ENCODE data around the gene COQ4. TPM values are rescaled to one million over a fixed set of nuclear protein-coding genes. Genes with fewer than 3 reads are reported as not detected.

The COQ4 gene
- polyA plus RNA-seq (2013), result 37.6 TPM

GRCh38 chr9:128322404-128323211, at the start of gene COQ4, which contains the start of gene TRUB2:
TSS of gene COQ4 (plus strand) at chr9:128322839. CDS start at chr9:128322859, 20 bp downstream.
TSS of gene TRUB2 (minus strand) at chr9:128322447. CDS start at chr9:128322408, 39 bp downstream.
- peak within 1 kb of the TSS; percentile 88 to 94 for H3K27ac ChIP-seq (ENCODE audit: insufficient read depth in 1 of 2, low read depth in 1 of 2, low read length in 2 of 2, poor library complexity in 1 of 2, severe bottlenecking in 2 of 2)
- ChIA-PET POLR2A (no interaction called here), CTCF (interaction anchor here (1.4 kb wide), 1 partner anchor 9 kb away, joined by 3 read pairs; no protein-coding TSS in a partner anchor)
- H3K4me3 ChIP-seq (ENCODE audit: control insufficient read depth in 1 of 7, extremely low read depth in 1 of 7, insufficient read depth in 4 of 7, low read depth in 2 of 7, low read length in 6 of 7), result peak within 1 kb of the TSS; percentile 82 to 99 (median 90)
- H3K27me3 ChIP-seq (replicated peaks in 2 of 5; ENCODE audit: control insufficient read depth in 4 of 5, insufficient read depth in 5 of 5, low read length in 4 of 5), result no peaks in the 10 kb centered on the region
- DNase-seq, result peak; percentile 94 to 98 (median 98)
- no peaks in the 10 kb centered on the region for H3K9me3 ChIP-seq (ENCODE audit: control extremely low read depth in 1 of 5, control insufficient read depth in 4 of 5, insufficient read depth in 2 of 5, low read depth in 1 of 5, low read length in 4 of 5)
- peaks cover 13 to 22% (median 18%) of the 10 kb centered on the region in 4 experiments for H3K4me1 ChIP-seq (ENCODE audit: control extremely low read depth in 1 of 4, control insufficient read depth in 4 of 4, insufficient read depth in 4 of 4, low read length in 3 of 4)
- under 1% methylated on average over 83 of the region's 83 CpGs for WGBS (ENCODE audit: insufficient coverage)
- peaks cover under 1 to 30% (median 19%) of the 10 kb centered on the region in 4 experiments for H3K36me3 ChIP-seq (ENCODE audit: control insufficient read depth in 4 of 4, insufficient read depth in 4 of 4, low read length in 3 of 4)

GRCh38 chr9:128274245-128274644, 48.4 kb upstream of the COQ4 start:
- POLR2A ChIA-PET, result no interaction called here
- Histone ChIP-seq H3K36me3 (ENCODE audit: control insufficient read depth in 4 of 4, insufficient read depth in 4 of 4, low read length in 3 of 4) (peaks cover 3 to 23% (median 14%) of the 10 kb centered on the region in 4 experiments), H3K4me1 (ENCODE audit: control extremely low read depth in 1 of 4, control insufficient read depth in 4 of 4, insufficient read depth in 4 of 4, low read length in 3 of 4) (peaks cover 7 to 21% (median 17%) of the 10 kb centered on the region in 4 experiments), H3K9me3 (ENCODE audit: control extremely low read depth in 1 of 5, control insufficient read depth in 4 of 5, insufficient read depth in 2 of 5, low read depth in 1 of 5, low read length in 4 of 5) (no peaks in the 10 kb centered on the region), H3K27ac (ENCODE audit: insufficient read depth in 1 of 2, low read depth in 1 of 2, low read length in 2 of 2, poor library complexity in 1 of 2, severe bottlenecking in 2 of 2) (no peak overlapping the region), H3K4me3 (ENCODE audit: control insufficient read depth in 1 of 7, extremely low read depth in 1 of 7, insufficient read depth in 4 of 7, low read depth in 2 of 7, low read length in 6 of 7) (peak overlapping the region in 1 of 7 experiments; percentile 96), H3K27me3 (replicated peaks in 2 of 5; ENCODE audit: control insufficient read depth in 4 of 5, insufficient read depth in 5 of 5, low read length in 4 of 5) (no peaks in the 10 kb centered on the region)
- WGBS (ENCODE audit: insufficient coverage), result 100% methylated on average over 5 of the region's 8 CpGs
- CTCF ChIA-PET, result no interaction called here
- no peak for DNase-seq

- under 1% methylated on average over 39 of the region's 57 CpGs for WGBS (ENCODE audit: insufficient coverage)
- peak; percentile 45 to 53 (median 45) for DNase-seq
- peak within 1 kb of the TSS; percentile 70 to 96 (median 81) for H3K4me3 ChIP-seq (ENCODE audit: control insufficient read depth in 1 of 7, extremely low read depth in 1 of 7, insufficient read depth in 4 of 7, low read depth in 2 of 7, low read length in 6 of 7)
- H3K4me1 ChIP-seq (ENCODE audit: control extremely low read depth in 1 of 4, control insufficient read depth in 4 of 4, insufficient read depth in 4 of 4, low read length in 3 of 4), result peaks cover 7 to 25% (median 17%) of the 10 kb centered on the region in 4 experiments
- H3K27me3 ChIP-seq (replicated peaks in 2 of 5; ENCODE audit: control insufficient read depth in 4 of 5, insufficient read depth in 5 of 5, low read length in 4 of 5), result no peaks in the 10 kb centered on the region
- H3K27ac ChIP-seq (ENCODE audit: insufficient read depth in 1 of 2, low read depth in 1 of 2, low read length in 2 of 2, poor library complexity in 1 of 2, severe bottlenecking in 2 of 2), result peak within 1 kb of the TSS; percentile 83 to 95
- POLR2A ChIA-PET, result interaction anchor here (0.6 to 1.2 kb wide), 4 partner anchors 13 to 729 kb away, joined by 3 to 6 read pairs (median 4); no protein-coding TSS in a partner anchor
- H3K9me3 ChIP-seq (ENCODE audit: control extremely low read depth in 1 of 5, control insufficient read depth in 4 of 5, insufficient read depth in 2 of 5, low read depth in 1 of 5, low read length in 4 of 5), result no peaks in the 10 kb centered on the region
- CTCF ChIA-PET, result no interaction called here
- H3K36me3 ChIP-seq (ENCODE audit: control insufficient read depth in 4 of 4, insufficient read depth in 4 of 4, low read length in 3 of 4), result peaks cover 3 to 22% (median 13%) of the 10 kb centered on the region in 4 experiments
These were observed 47.2 kb upstream of the COQ4 start, which contains the start of gene GOLGA2 for GRCh38 chr9:128275198-128276007. TSS of gene GOLGA2 (minus strand) at chr9:128276007. CDS start at chr9:128275976, 31 bp downstream.

- CTCF ChIA-PET, result no interaction called here
- 0% methylated on average over 32 of the region's 38 CpGs for WGBS (ENCODE audit: insufficient coverage)
- Histone ChIP-seq H3K36me3 (ENCODE audit: control insufficient read depth in 4 of 4, insufficient read depth in 4 of 4, low read length in 3 of 4) (peaks cover 3 to 20% (median 12%) of the 10 kb centered on the region in 4 experiments), H3K27me3 (replicated peaks in 2 of 5; ENCODE audit: control insufficient read depth in 4 of 5, insufficient read depth in 5 of 5, low read length in 4 of 5) (no peaks in the 10 kb centered on the region), H3K4me3 (ENCODE audit: control insufficient read depth in 1 of 7, extremely low read depth in 1 of 7, insufficient read depth in 4 of 7, low read depth in 2 of 7, low read length in 6 of 7) (peak within 1 kb of the TSS; percentile 70 to 96 (median 81)), H3K9me3 (ENCODE audit: control extremely low read depth in 1 of 5, control insufficient read depth in 4 of 5, insufficient read depth in 2 of 5, low read depth in 1 of 5, low read length in 4 of 5) (no peaks in the 10 kb centered on the region), H3K27ac (ENCODE audit: insufficient read depth in 1 of 2, low read depth in 1 of 2, low read length in 2 of 2, poor library complexity in 1 of 2, severe bottlenecking in 2 of 2) (peak within 1 kb of the TSS; percentile 83 to 95), H3K4me1 (ENCODE audit: control extremely low read depth in 1 of 4, control insufficient read depth in 4 of 4, insufficient read depth in 4 of 4, low read length in 3 of 4) (peaks cover 7 to 25% (median 17%) of the 10 kb centered on the region in 4 experiments)
- peak; percentile 99 to 100 (median 99) for DNase-seq
- POLR2A ChIA-PET, result interaction anchor here (0.6 to 1.2 kb wide), 4 partner anchors 12 to 728 kb away, joined by 3 to 6 read pairs (median 4); no protein-coding TSS in a partner anchor
These were observed 46.5 kb upstream of the COQ4 start, which contains the start of gene SWI5 for GRCh38 chr9:128276008-128276573. TSS of gene SWI5 (plus strand) at chr9:128276276.

- H3K27ac ChIP-seq (ENCODE audit: insufficient read depth in 1 of 2, low read depth in 1 of 2, low read length in 2 of 2, poor library complexity in 1 of 2, severe bottlenecking in 2 of 2), result peak overlapping the region; percentile 79 to 95
- POLR2A ChIA-PET, result no interaction called here
- no peaks in the 10 kb centered on the region for H3K9me3 ChIP-seq (ENCODE audit: control extremely low read depth in 1 of 5, control insufficient read depth in 4 of 5, insufficient read depth in 2 of 5, low read depth in 1 of 5, low read length in 4 of 5)
- no peaks in the 10 kb centered on the region for H3K27me3 ChIP-seq (replicated peaks in 2 of 5; ENCODE audit: control insufficient read depth in 4 of 5, insufficient read depth in 5 of 5, low read length in 4 of 5)
- H3K4me1 ChIP-seq (ENCODE audit: control extremely low read depth in 1 of 4, control insufficient read depth in 4 of 4, insufficient read depth in 4 of 4, low read length in 3 of 4), result peaks cover 7 to 25% (median 17%) of the 10 kb centered on the region in 4 experiments
- CTCF ChIA-PET, result no interaction called here
- H3K4me3 ChIP-seq (ENCODE audit: control insufficient read depth in 1 of 7, extremely low read depth in 1 of 7, insufficient read depth in 4 of 7, low read depth in 2 of 7, low read length in 6 of 7), result peak overlapping the region; percentile 63 to 96 (median 81)
- no peak for DNase-seq
- H3K36me3 ChIP-seq (ENCODE audit: control insufficient read depth in 4 of 4, insufficient read depth in 4 of 4, low read length in 3 of 4), result peaks cover 3 to 13% (median 10%) of the 10 kb centered on the region in 4 experiments
- WGBS (ENCODE audit: insufficient coverage), result 21% methylated on average over 23 of the region's 23 CpGs
These were observed 45.9 kb upstream of the COQ4 start for GRCh38 chr9:128276574-128277270.

Data from common myeloid progenitor, CD34-positive (primary cell).